Neuronal stem cell (in vitro differentiated cells): ENCODE results near the gene RIOK1.

Experiments used
- DNase-seq: peaks from one replicate; pipeline ENCODE4 v3.0.0-alpha.2; 2013; ENCODE audit warnings: low spot score
- H2AFZ ChIP-seq: one replicate; pipeline ENCODE4 v1.6.1; 2013; ENCODE audit warnings: mild to moderate bottlenecking, low read length, inconsistent platforms
- H2AK5ac ChIP-seq: 2 replicates; pipeline ENCODE4 v1.6.1; 2013; ENCODE audit warnings: low read depth, mild to moderate bottlenecking, inconsistent platforms, low read length, moderate library complexity, mixed read lengths
- H2BK120ac ChIP-seq: 2 replicates; pipeline ENCODE4 v1.6.1; 2013; ENCODE audit warnings: low read depth, mild to moderate bottlenecking, inconsistent platforms, low read length, moderate library complexity, mixed read lengths
- H2BK12ac ChIP-seq: one replicate; pipeline ENCODE4 v1.6.1; 2013; ENCODE audit warnings: low read length, inconsistent platforms
- H2BK15ac ChIP-seq: 2 replicates; pipeline ENCODE4 v1.6.1; 2013; ENCODE audit warnings: mild to moderate bottlenecking, low read length, inconsistent platforms, mixed read lengths
- H2BK5ac ChIP-seq: one replicate; pipeline ENCODE4 v1.6.1; 2013; ENCODE audit warnings: inconsistent platforms, mild to moderate bottlenecking, low read length, moderate library complexity
- H3K14ac ChIP-seq: one replicate; pipeline ENCODE4 v1.6.1; 2013; ENCODE audit warnings: low read length, inconsistent platforms
- H3K18ac ChIP-seq: 2 replicates; pipeline ENCODE4 v1.6.1; 2013; ENCODE audit warnings: low read length, inconsistent platforms
- H3K23ac ChIP-seq: 2 replicates; pipeline ENCODE4 v1.6.1; 2013; ENCODE audit warnings: low read depth, mild to moderate bottlenecking, mixed read lengths, low read length, inconsistent platforms; ENCODE audit not compliant: poor library complexity
- H3K27ac ChIP-seq: replicated peaks from 3 replicates; pipeline ENCODE4 v1.5.1; 2013; ENCODE audit warnings: low read length, inconsistent platforms
- H3K27me3 ChIP-seq, 3 experiments: 2 replicates each; pipeline ENCODE4 v1.6.1; 2013; ENCODE audit warnings: low read length in 3 of 3, mild to moderate bottlenecking in 2 of 3, inconsistent platforms in 1 of 3, low read depth in 1 of 3, mixed read lengths in 1 of 3, moderate library complexity in 1 of 3; ENCODE audit not compliant: control insufficient read depth in 3 of 3, insufficient read depth in 3 of 3
- H3K36me3 ChIP-seq, 2 donors: replicated peaks in 1 of 2; 2 replicates each; pipeline ENCODE4 v1.6.1; 2013; ENCODE audit warnings: low read length in 2 of 2; ENCODE audit not compliant: control insufficient read depth in 2 of 2, insufficient read depth in 2 of 2
- H3K4ac ChIP-seq: 2 replicates; pipeline ENCODE4 v1.6.1; 2013; ENCODE audit warnings: inconsistent platforms, mild to moderate bottlenecking, low read length, moderate library complexity
- H3K4me1 ChIP-seq, 2 donors: 1 replicate in 1 of 2; 2 replicates in 1 of 2; pipeline ENCODE4 v1.6.1; 2013; ENCODE audit warnings: low read length in 2 of 2, low read depth in 1 of 2; ENCODE audit not compliant: control insufficient read depth in 2 of 2, insufficient read depth in 1 of 2
- H3K4me2 ChIP-seq: one replicate; pipeline ENCODE4 v1.6.1; 2013; ENCODE audit warnings: mild to moderate bottlenecking, low read length, inconsistent platforms; ENCODE audit not compliant: insufficient read depth, poor library complexity, severe bottlenecking
- H3K4me3 ChIP-seq, 2 donors: 2 replicates each; pipeline ENCODE4 v1.5.1; 2013; ENCODE audit warnings: low read length in 2 of 2, mild to moderate bottlenecking in 2 of 2, inconsistent platforms in 1 of 2, moderate library complexity in 1 of 2
- H3K79me1 ChIP-seq: one replicate; pipeline ENCODE4 v1.6.1; 2013; ENCODE audit warnings: low read depth, mild to moderate bottlenecking, inconsistent platforms, low read length, moderate library complexity
- H3K9ac ChIP-seq: one replicate; pipeline ENCODE4 v1.6.1; 2013; ENCODE audit warnings: mild to moderate bottlenecking, low read depth, low read length, inconsistent platforms; ENCODE audit not compliant: poor library complexity
- H3K9me3 ChIP-seq, 2 donors: replicated peaks in 1 of 2; 2 replicates each; pipeline versions ENCODE3 to v1.6.1; 2013; ENCODE audit warnings: low read length in 2 of 2, mild to moderate bottlenecking in 2 of 2, inconsistent platforms in 1 of 2, low read depth in 1 of 2, mixed read lengths in 1 of 2, moderate library complexity in 1 of 2; ENCODE audit not compliant: control insufficient read depth in 2 of 2, insufficient read depth in 1 of 2
- H4K8ac ChIP-seq: one replicate; pipeline ENCODE4 v1.6.1; 2013; ENCODE audit warnings: low read depth, mild to moderate bottlenecking, inconsistent platforms, low read length, moderate library complexity
- H4K91ac ChIP-seq: one replicate; pipeline ENCODE4 v1.6.1; 2013; ENCODE audit warnings: low read length, low read depth, mild to moderate bottlenecking, inconsistent platforms; ENCODE audit not compliant: poor library complexity
- WGBS, 2 donors: extraction: QIAGEN DNeasy Blood & Tissue Kit; methylation state at CpG; one replicate each; pipeline ENCODE4 v1.1.7; 2013; ENCODE audit warnings: missing lambda C conversion rate in 2 of 2, mixed read lengths in 1 of 2; ENCODE audit not compliant: insufficient read length in 2 of 2, insufficient replicate concordance in 1 of 2; ENCODE audit errors: extremely low coverage in 2 of 2; 5-methylcytosine and 5-hydroxymethylcytosine counted together

RIOK1 gene

DNA sequence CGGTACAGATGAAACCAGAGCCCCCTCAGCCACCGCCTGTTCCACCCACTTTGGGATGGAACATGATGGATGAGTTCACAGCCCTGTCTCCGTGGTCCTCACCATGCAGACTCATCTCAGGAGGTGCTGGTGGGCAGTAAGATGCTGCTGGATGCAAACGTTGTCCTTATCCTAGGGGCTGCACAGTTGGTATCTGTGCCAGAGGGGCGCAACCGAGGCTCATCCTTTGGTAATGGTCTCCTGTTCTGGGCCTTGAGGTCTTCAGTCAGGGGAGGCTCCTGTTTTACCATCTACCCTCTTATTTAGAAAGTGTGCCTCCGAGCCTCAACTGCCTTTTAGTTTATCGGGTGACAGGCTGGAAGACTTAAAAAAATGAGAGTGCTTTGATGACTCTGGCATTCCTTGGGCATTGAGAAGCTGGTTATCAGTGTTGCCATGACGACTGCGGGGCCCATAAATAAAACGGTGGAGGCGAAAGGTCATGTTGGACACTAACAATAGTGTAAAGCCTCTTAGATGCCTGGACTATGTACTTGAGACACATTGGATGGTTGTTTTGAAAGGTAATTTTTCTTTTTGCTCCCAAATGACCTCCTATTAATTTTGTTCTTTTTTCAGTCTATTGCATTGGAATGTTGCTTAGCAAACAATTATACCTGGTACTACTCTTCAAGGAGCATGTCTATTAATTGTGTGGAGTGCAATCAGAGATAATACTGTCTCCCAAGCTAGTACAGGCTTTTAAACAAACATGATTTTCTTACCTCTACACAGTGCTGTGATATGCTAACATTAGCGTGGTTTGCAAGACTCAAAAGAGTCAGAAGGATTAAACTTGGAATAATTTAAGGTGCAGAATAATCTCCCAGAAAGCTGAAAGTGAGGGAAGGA, 77.6 kb downstream of the RIOK1 start:
- no CpG with 5 or more reads among the region's 13 CpGs for WGBS, 2 donors
- no peaks in the 10 kb centered on the region for H3K79me1 ChIP-seq

More for the DNA sequence above, 77.6 kb downstream of the RIOK1 start:
- no peak overlapping the region for H2BK12ac ChIP-seq
- H3K9me3 ChIP-seq, result no peaks in the 10 kb centered on the region
- H3K36me3 ChIP-seq, result no peaks in the 10 kb centered on the region
- no peak overlapping the region for H4K8ac ChIP-seq
- H3K9ac ChIP-seq, result no peak overlapping the region
- H3K23ac ChIP-seq, result no peak overlapping the region
- no peak overlapping the region for H3K14ac ChIP-seq
- H4K91ac ChIP-seq, result no peak overlapping the region
- H2BK15ac ChIP-seq, result peak overlapping the region; percentile 49
- H3K4me1 ChIP-seq, result peaks cover 9 to 12% of the 10 kb centered on the region in 2 donors
- H3K4me3 ChIP-seq, result no peak overlapping the region
- H3K4ac ChIP-seq, result peak overlapping the region; percentile 76
- peak overlapping the region; percentile 78 for H2BK5ac ChIP-seq
- H3K27me3 ChIP-seq, result no peaks in the 10 kb centered on the region
- no peak for DNase-seq
- no peak overlapping the region for H3K27ac ChIP-seq
- H3K4me2 ChIP-seq, result no peak overlapping the region
- H2AK5ac ChIP-seq, result peak overlapping the region; percentile 89
- peak overlapping the region; percentile 92 for H3K18ac ChIP-seq
- H2AFZ ChIP-seq, result no peak overlapping the region
- H2BK120ac ChIP-seq, result no peak overlapping the region
